Activated CD4-positive, alpha-beta T cell treated with anti-CD3 and anti-CD28 coated beads, Interleukin-2, amount 10 ng/mL, durations not matched to agents 7 days and 5 days (primary cell): Measurements from ENCODE around the gene CDKN2D. TPM values are rescaled to one million over a fixed set of nuclear protein-coding genes. Genes with fewer than 3 reads are reported as not detected.
A peak's percentile ranks its signal among the peaks of the same experiment; 100 is the strongest.
"Not testable (repeated sequence)": the region's sequence is repeated elsewhere in the genome, so short reads cannot be mapped to it uniquely, and the experiment has no call there.

Source experiments
- CTCF ChIA-PET: fragments of 350-600 bp; sonication (Branson Sonifier 250); formaldehyde crosslinking; loops from one replicate; lab custom pipeline; 2021; ENCODE audit warnings: antibody characterized with exemption; lab: Charles Lee
- POLR2A ChIA-PET: fragments of 350-600 bp; sonication (Branson Sonifier 250); formaldehyde crosslinking; loops from one replicate; lab custom pipeline; 2021; ENCODE audit warnings: antibody characterized with exemption; lab: Charles Lee
- DNase-seq: peaks from one replicate; pipeline ENCODE4 v3.0.0-alpha.2; 2020
- H3K27ac Mint-ChIP-seq: one replicate; pipeline ENCODE4 v1.8.0; 2021; ENCODE audit warnings: mild to moderate bottlenecking, moderate library complexity, mixed read lengths
- H3K27me3 Mint-ChIP-seq: one replicate; pipeline ENCODE4 v1.8.0; 2021; ENCODE audit warnings: mixed read lengths
- H3K36me3 Mint-ChIP-seq: one replicate; pipeline ENCODE4 v1.8.0; 2021; ENCODE audit warnings: low read depth, mixed read lengths
- H3K4me1 Mint-ChIP-seq: one replicate; pipeline ENCODE4 v1.8.0; 2021; ENCODE audit warnings: mixed read lengths
- H3K4me3 Mint-ChIP-seq: one replicate; pipeline ENCODE4 v1.8.0; 2021; ENCODE audit warnings: mild to moderate bottlenecking, moderate library complexity, mixed read lengths
- H3K9me3 Mint-ChIP-seq: one replicate; pipeline ENCODE4 v1.8.0; 2021; ENCODE audit warnings: mixed read lengths
- total RNA-seq, 2 experiments: library from RNA; stranded (reverse); gene quantifications; one replicate each; pipeline ENCODE4 v1.2.3, GENCODE V29; 2021

The CDKN2D gene
- total RNA-seq, 2 experiments from 2014 or later: 78.6 to 88.9 TPM

- ChIA-PET CTCF (interaction anchor here (0.6 to 1.2 kb wide), 2 partner anchors 9 to 137 kb away, joined by 3 read pairs; no protein-coding TSS in a partner anchor), POLR2A (no interaction called here)
- Mint-ChIP-seq H3K36me3 (peaks cover 16% of the 10 kb centered on the region), H3K4me1 (peaks cover 16% of the 10 kb centered on the region), H3K9me3 (no peaks in the 10 kb centered on the region), H3K27me3 (peaks cover 5% of the 10 kb centered on the region), H3K4me3 (peak overlapping the region; percentile 89), H3K27ac (peak overlapping the region; percentile 90)
- no peak for DNase-seq
Observed at GRCh38 chr19:10544753-10545251, 24.0 kb downstream of the CDKN2D start.

GRCh38 chr19:10544242-10544752 is 24.5 kb downstream of the CDKN2D start:
- Mint-ChIP-seq H3K4me1 (peaks cover 16% of the 10 kb centered on the region), H3K9me3 (no peaks in the 10 kb centered on the region), H3K4me3 (peak overlapping the region; percentile 89), H3K27ac (peak overlapping the region; percentile 90), H3K27me3 (peaks cover 5% of the 10 kb centered on the region), H3K36me3 (peaks cover 16% of the 10 kb centered on the region)
- ChIA-PET POLR2A (no interaction called here), CTCF (interaction anchor here (1.2 kb wide), 1 partner anchor 9 kb away, joined by 3 read pairs; no protein-coding TSS in a partner anchor)
- peak; percentile 38 for DNase-seq

- peaks cover 12% of the 10 kb centered on the region for H3K27me3 Mint-ChIP-seq
- H3K27ac Mint-ChIP-seq: peak within 1 kb of the TSS; percentile 90
- POLR2A ChIA-PET: no interaction called here
- H3K36me3 Mint-ChIP-seq: peaks cover 10% of the 10 kb centered on the region
- no peaks in the 10 kb centered on the region for H3K9me3 Mint-ChIP-seq
- CTCF ChIA-PET: interaction anchor here (0.8 to 1.4 kb wide), 4 partner anchors 10 to 156 kb away, joined by 3 to 6 read pairs (median 4); no protein-coding TSS in a partner anchor
- peak; percentile 78 for DNase-seq
- peaks cover 19% of the 10 kb centered on the region for H3K4me1 Mint-ChIP-seq
- peak within 1 kb of the TSS; percentile 89 for H3K4me3 Mint-ChIP-seq
Observed at GRCh38 chr19:10543420-10544241, 25.1 kb downstream of the CDKN2D start, which contains the start of gene ATG4D. Gene ATG4D, plus strand, starts transcription at chr19:10543904. Its CDS starts 187 bp downstream, at chr19:10544091.

GRCh38 chr19:10543059-10543419 is 25.7 kb downstream of the CDKN2D start:
- H3K4me1 Mint-ChIP-seq: peaks cover 19% of the 10 kb centered on the region
- peak overlapping the region; percentile 60 for H3K27ac Mint-ChIP-seq
- CTCF ChIA-PET: interaction anchor here (0.6 to 2.2 kb wide), 7 partner anchors 10 to 322 kb away, joined by 3 to 14 read pairs (median 5); no protein-coding TSS in a partner anchor

GRCh38 chr19:10539016-10539415 is 29.8 kb downstream of the CDKN2D start:
- H3K36me3 Mint-ChIP-seq, H3K4me3 Mint-ChIP-seq, H3K9me3 Mint-ChIP-seq, POLR2A ChIA-PET, DNase-seq, CTCF ChIA-PET, H3K27ac Mint-ChIP-seq, H3K4me1 Mint-ChIP-seq: not testable (repeated sequence)
- peaks cover 25% of the 10 kb centered on the region for H3K27me3 Mint-ChIP-seq

More at GRCh38 chr19:10543059-10543419, 25.7 kb downstream of the CDKN2D start:
- Mint-ChIP-seq H3K4me3 (peak overlapping the region; percentile 71), H3K9me3 (no peaks in the 10 kb centered on the region), H3K36me3 (peaks cover 8% of the 10 kb centered on the region), H3K27me3 (peaks cover 18% of the 10 kb centered on the region)
- DNase-seq: no peak
- POLR2A ChIA-PET: no interaction called here

GRCh38 chr19:10538204-10538983 is 30.4 kb downstream of the CDKN2D start:
- Mint-ChIP-seq H3K4me1 (peaks cover 6% of the 10 kb centered on the region), H3K36me3 (no peaks in the 10 kb centered on the region), H3K27ac (no peak overlapping the region), H3K4me3 (no peak overlapping the region), H3K27me3 (peaks cover 30% of the 10 kb centered on the region), H3K9me3 (no peaks in the 10 kb centered on the region)
- ChIA-PET CTCF (interaction anchor here (0.6 to 1.7 kb wide), 4 partner anchors 9 to 158 kb away, joined by 3 to 4 read pairs (median 4); no protein-coding TSS in a partner anchor), POLR2A (no interaction called here)
- no peak for DNase-seq

- no peak overlapping the region for H3K27ac Mint-ChIP-seq
- no peaks in the 10 kb centered on the region for H3K36me3 Mint-ChIP-seq
Observed at GRCh38 chr19:10537668-10538067, 31.1 kb downstream of the CDKN2D start.

GRCh38 chr19:10535613-10536012 is 33.2 kb downstream of the CDKN2D start:
- Mint-ChIP-seq H3K36me3 (no peaks in the 10 kb centered on the region), H3K27me3 (peaks cover 35% of the 10 kb centered on the region), H3K27ac (no peak overlapping the region), H3K4me1 (peaks cover 3% of the 10 kb centered on the region), H3K4me3 (no peak overlapping the region), H3K9me3 (peaks cover 2% of the 10 kb centered on the region)
- ChIA-PET POLR2A (no interaction called here), CTCF (interaction anchor here (1.0 to 1.5 kb wide), 3 partner anchors 16 to 76 kb away, joined by 3 to 4 read pairs (median 3); no protein-coding TSS in a partner anchor)
- no peak for DNase-seq

More at GRCh38 chr19:10537668-10538067, 31.1 kb downstream of the CDKN2D start:
- Mint-ChIP-seq H3K4me3 (no peak overlapping the region), H3K4me1 (peaks cover 3% of the 10 kb centered on the region), H3K9me3 (peaks cover 1% of the 10 kb centered on the region), H3K27me3 (peaks cover 32% of the 10 kb centered on the region)
- DNase-seq: no peak
- ChIA-PET POLR2A (interaction anchor here (0.7 kb wide), 1 partner anchor 166 kb away, joined by 3 read pairs; no protein-coding TSS in a partner anchor), CTCF (interaction anchor here (0.6 to 1.7 kb wide), 4 partner anchors 10 to 159 kb away, joined by 3 to 4 read pairs (median 4); no protein-coding TSS in a partner anchor)

GRCh38 chr19:10533646-10534386 is 35.0 kb downstream of the CDKN2D start:
- Mint-ChIP-seq H3K27ac (no peak overlapping the region), H3K27me3 (peaks cover 25% of the 10 kb centered on the region), H3K36me3 (no peaks in the 10 kb centered on the region), H3K4me3 (no peak overlapping the region), H3K4me1 (peaks cover under 1% of the 10 kb centered on the region), H3K9me3 (peaks cover 2% of the 10 kb centered on the region)
- ChIA-PET POLR2A (no interaction called here), CTCF (interaction anchor here (0.7 to 1.5 kb wide), 3 partner anchors 17 to 28 kb away, joined by 3 to 7 read pairs (median 3); partner anchors contain the start of gene S1PR5)
- no peak for DNase-seq

GRCh38 chr19:10532457-10532856 is 36.3 kb downstream of the CDKN2D start:
- Mint-ChIP-seq H3K9me3 (peaks cover 2% of the 10 kb centered on the region), H3K4me3 (no peak overlapping the region), H3K36me3 (no peaks in the 10 kb centered on the region), H3K27me3 (peaks cover 16% of the 10 kb centered on the region), H3K27ac (no peak overlapping the region), H3K4me1 (no peaks in the 10 kb centered on the region)
- ChIA-PET CTCF (no interaction called here), POLR2A (no interaction called here)
- DNase-seq: no peak

- CTCF ChIA-PET, H3K4me3 Mint-ChIP-seq, DNase-seq, H3K36me3 Mint-ChIP-seq, H3K4me1 Mint-ChIP-seq, H3K9me3 Mint-ChIP-seq, H3K27ac Mint-ChIP-seq, H3K27me3 Mint-ChIP-seq, POLR2A ChIA-PET: not testable (repeated sequence)
Observed at GRCh38 chr19:10526887-10527286, 41.9 kb downstream of the CDKN2D start.
